A549 (cell line): ENCODE results near the gene LMF1. TPM values are rescaled to one million over a fixed set of nuclear protein-coding genes. Genes with fewer than 3 reads are reported as not detected.

Source experiments
- ATAC-seq, 2 experiments: fragments of 200-7000 bp in 1 of 2; fragments of >200 bp in 1 of 2; cut with Nextera tagmentation in 1 of 2; cut with Tn5 transposase in 1 of 2; 3 replicates each; pipeline versions ENCODE4 v1.8.0 to v1.9.1; 2018 to 2020; ENCODE audit warnings: mild to moderate bottlenecking in 1 of 2, moderate library complexity in 1 of 2
- CTCF ChIA-PET: fragments of 300-600 bp; sonication (Branson Sonifier 250); formaldehyde crosslinking; extraction: SDS; loops from one replicate; lab custom pipeline; 2021; ENCODE audit warnings: antibody characterized with exemption, inconsistent platforms; lab: Yijun Ruan, JAX
- POLR2A ChIA-PET: fragments of 350-600 bp; formaldehyde crosslinking; extraction: SDS; loops from one replicate; lab custom pipeline; 2021; ENCODE audit warnings: antibody characterized with exemption, inconsistent platforms; lab: Yijun Ruan, JAX
- DNase-seq, 2 experiments: peaks; one replicate each; pipeline versions ENCODE4 v3.0.0 to v3.0.0-alpha.2; 2011 to 2016; ENCODE audit warnings: low read depth in 1 of 2, low spot score in 1 of 2
- FAIRE-seq: peaks from 2 replicates; lab custom pipeline; 2011; peaks lifted over from hg19 to GRCh38; lab: Jason Lieb, UNC
- H3K27ac ChIP-seq, 2 experiments: fragments of >200 bp; sonication (Bioruptor Twin); formaldehyde crosslinking; 3 replicates each; pipeline ENCODE4 v1.5.1; 2016 to 2017
- H3K4me1 ChIP-seq: fragments of >200 bp; sonication (Bioruptor Twin); formaldehyde crosslinking; 3 replicates; pipeline ENCODE4 v1.6.1; 2016
- H3K4me2 ChIP-seq: fragments of >200 bp; sonication (Bioruptor Twin); formaldehyde crosslinking; 3 replicates; pipeline ENCODE4 v1.6.1; 2016
- H3K4me3 ChIP-seq: fragments of >200 bp; sonication (Bioruptor Twin); formaldehyde crosslinking; 3 replicates; pipeline ENCODE4 v1.5.1; 2016
- H3K9me3 ChIP-seq: fragments of >200 bp; sonication (Bioruptor Twin); formaldehyde crosslinking; 3 replicates; pipeline ENCODE4 v1.6.1; 2016
- CEBPB ChIP-seq, 2 experiments: fragments of >200 bp in 1 of 2; sonication (Bioruptor Twin) in 1 of 2; formaldehyde crosslinking in 1 of 2; IDR thresholded peaks; 2 replicates each; pipeline ENCODE4 v1.6.1; 2012 to 2016
- CHD2 ChIP-seq: fragments of 150-350 bp; IDR thresholded peaks from 2 replicates; pipeline ENCODE4 v1.6.1; 2014; ENCODE audit warnings: low read length; ENCODE audit not compliant: partially characterized antibody
- EP300 ChIP-seq, 2 experiments: fragments of >200 bp; sonication (Bioruptor Twin); formaldehyde crosslinking; IDR thresholded peaks; 2 replicates in 1 of 2; 3 replicates in 1 of 2; pipeline ENCODE4 v1.6.1; 2016 to 2017
- ESRRA ChIP-seq: fragments of 150-350 bp; IDR thresholded peaks from 2 replicates; pipeline ENCODE4 v1.6.1; 2014; ENCODE audit warnings: mild to moderate bottlenecking, low read length, borderline replicate concordance
- FOSB ChIP-seq: fragments of 250-450 bp; sonication (Bioruptor Pico); IDR thresholded peaks from 2 replicates; pipeline ENCODE4 v1.5.0; 2020; ENCODE audit warnings: mild to moderate bottlenecking, moderate library complexity
- HEYL ChIP-seq: fragments of 250-450 bp; sonication (Bioruptor Pico); IDR thresholded peaks from 2 replicates; pipeline ENCODE4 v1.8.0; 2021; ENCODE audit warnings: mild to moderate bottlenecking, moderate library complexity
- HOXA7 ChIP-seq: fragments of 250-450 bp; sonication (Bioruptor Pico); IDR thresholded peaks from 2 replicates; pipeline ENCODE4 v1.5.0; 2020; ENCODE audit warnings: mild to moderate bottlenecking, moderate library complexity
- HOXB5 ChIP-seq: fragments of 250-450 bp; sonication (Bioruptor Pico); IDR thresholded peaks from 2 replicates; pipeline ENCODE4 v1.5.0; 2020; ENCODE audit warnings: mild to moderate bottlenecking, moderate library complexity
- JUNB ChIP-seq: fragments of >200 bp; sonication (Bioruptor Twin); formaldehyde crosslinking; IDR thresholded peaks from 2 replicates; pipeline ENCODE4 v1.6.1; 2016
- MAFK ChIP-seq: fragments of 450-650 bp; IDR thresholded peaks from 2 replicates; pipeline ENCODE4 v1.6.1; 2014; ENCODE audit not compliant: partially characterized antibody
- MAZ ChIP-seq: fragments of 150-350 bp; IDR thresholded peaks from 2 replicates; pipeline ENCODE4 v1.6.1; 2014; ENCODE audit warnings: antibody characterized with exemption, low read depth, low read length, borderline replicate concordance
- MYC ChIP-seq: IDR thresholded peaks from 2 replicates; pipeline ENCODE4 v1.6.1; 2012; ENCODE audit warnings: mild to moderate bottlenecking, inconsistent platforms, low read length, improper control_type of control experiment, borderline replicate concordance
- NR3C1 ChIP-seq: fragments of >200 bp; sonication (Bioruptor Twin); formaldehyde crosslinking; IDR thresholded peaks from 3 replicates; pipeline ENCODE4 v1.6.1; 2017
- PHF8 ChIP-seq: fragments of 200-600 bp; sonication (generic); IDR thresholded peaks from 2 replicates; pipeline ENCODE4 v1.6.1; 2016; ENCODE audit warnings: low read depth, mild to moderate bottlenecking, antibody characterized with exemption, moderate library complexity, borderline replicate concordance
- POLR2A ChIP-seq: IDR thresholded peaks from 2 replicates; pipeline ENCODE4 v1.6.1; 2012; ENCODE audit warnings: mild to moderate bottlenecking, low read length
- POLR2AphosphoS2 ChIP-seq: conservative IDR thresholded peaks from 2 replicates; pipeline ENCODE4 v1.6.1; 2012; ENCODE audit warnings: low read length, improper control_type of control experiment, inconsistent platforms
- RFX5 ChIP-seq: fragments of 450-650 bp; IDR thresholded peaks from 2 replicates; pipeline ENCODE4 v1.7.1; 2014; ENCODE audit warnings: antibody characterized with exemption, mild to moderate bottlenecking, moderate library complexity
- RNF2 ChIP-seq: fragments of 200-600 bp; sonication (generic); IDR thresholded peaks from 2 replicates; pipeline ENCODE4 v1.6.1; 2016; ENCODE audit warnings: low read depth, mild to moderate bottlenecking, antibody characterized with exemption, moderate library complexity, borderline replicate concordance
- TFCP2L1 ChIP-seq: fragments of 250-450 bp; sonication (Bioruptor Pico); IDR thresholded peaks from 2 replicates; pipeline ENCODE4 v1.5.0; 2021; ENCODE audit warnings: mild to moderate bottlenecking
- TP53 ChIP-seq: fragments of 250-450 bp; sonication (Bioruptor Pico); IDR thresholded peaks from 2 replicates; pipeline ENCODE4 v1.5.0; 2021; ENCODE audit warnings: mild to moderate bottlenecking, moderate library complexity
- ZC3H11A ChIP-seq: fragments of 450-650 bp; IDR thresholded peaks from 2 replicates; pipeline ENCODE4 v1.6.1; 2014; ENCODE audit warnings: antibody characterized with exemption, mild to moderate bottlenecking
- ZFP36 ChIP-seq: fragments of 450-650 bp; IDR thresholded peaks from 2 replicates; pipeline ENCODE4 v1.6.1; 2014; ENCODE audit warnings: borderline replicate concordance; ENCODE audit not compliant: partially characterized antibody
- WGBS: methylation state at CpG from one replicate; pipeline ENCODE4 v1.1.6; 2017; ENCODE audit errors: missing lambda C conversion rate; 5-methylcytosine and 5-hydroxymethylcytosine counted together
- polyA plus RNA-seq, 4 experiments: library from polyadenylated mRNA; depleted of rRNA in 3 of 4; stranded (reverse); fragments of >200 nt; fragmentation: RNase III in 1 of 4; extraction: RNeasy Plus Mini Kit Qiagen cat#74134 plus additional on column Dnase treatment in 1 of 4; gene quantifications; 2 replicates in 3 of 4; 3 replicates in 1 of 4; pipeline ENCODE4 v1.2.3, GENCODE V29; 2011 to 2017
- TF ChIP-seq, protein P1 (sequence below): fragments of 200-600 bp; sonication (generic); IDR thresholded peaks from 2 replicates; pipeline ENCODE4 v1.6.1; 2016; ENCODE audit warnings: antibody characterized with exemption, mild to moderate bottlenecking, moderate library complexity
- TF ChIP-seq, protein P2 (sequence below): IDR thresholded peaks from 2 replicates; pipeline ENCODE4 v1.6.1; 2012
- TF ChIP-seq, protein P3 (sequence below): fragments of >200 bp; sonication (Bioruptor Twin); formaldehyde crosslinking; IDR thresholded peaks from 3 replicates; pipeline ENCODE4 v1.5.1; 2016
- TF ChIP-seq, protein P4 (sequence below): IDR thresholded peaks from 2 replicates; pipeline ENCODE4 v1.6.1; 2012

Gene LMF1
- polyA plus RNA-seq, 2 of the 4 experiments (the other 2 are of a cell fraction) = 8.8 to 10.9 TPM

DNA sequence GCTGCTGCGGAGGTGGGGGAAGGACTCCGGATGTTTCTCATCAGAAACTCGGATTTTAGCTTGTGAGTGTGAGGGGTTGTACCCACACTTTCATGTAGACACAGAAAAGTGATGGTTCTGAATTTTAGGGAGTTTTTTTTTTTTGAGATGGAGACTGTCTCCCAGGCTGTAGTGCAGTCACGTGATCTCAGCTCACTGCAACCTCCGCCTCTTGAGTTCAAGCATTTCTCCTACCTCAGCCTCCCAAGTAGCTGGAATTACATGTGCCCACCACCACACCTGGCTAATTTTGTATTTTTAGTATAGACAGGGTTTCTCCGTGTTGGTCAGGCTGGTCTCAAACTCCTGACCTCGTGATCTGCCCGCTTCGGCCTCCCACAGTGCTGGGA, 147.9 kb downstream of the LMF1 start (continued):
- TF ChIP-seq, protein P1, sequence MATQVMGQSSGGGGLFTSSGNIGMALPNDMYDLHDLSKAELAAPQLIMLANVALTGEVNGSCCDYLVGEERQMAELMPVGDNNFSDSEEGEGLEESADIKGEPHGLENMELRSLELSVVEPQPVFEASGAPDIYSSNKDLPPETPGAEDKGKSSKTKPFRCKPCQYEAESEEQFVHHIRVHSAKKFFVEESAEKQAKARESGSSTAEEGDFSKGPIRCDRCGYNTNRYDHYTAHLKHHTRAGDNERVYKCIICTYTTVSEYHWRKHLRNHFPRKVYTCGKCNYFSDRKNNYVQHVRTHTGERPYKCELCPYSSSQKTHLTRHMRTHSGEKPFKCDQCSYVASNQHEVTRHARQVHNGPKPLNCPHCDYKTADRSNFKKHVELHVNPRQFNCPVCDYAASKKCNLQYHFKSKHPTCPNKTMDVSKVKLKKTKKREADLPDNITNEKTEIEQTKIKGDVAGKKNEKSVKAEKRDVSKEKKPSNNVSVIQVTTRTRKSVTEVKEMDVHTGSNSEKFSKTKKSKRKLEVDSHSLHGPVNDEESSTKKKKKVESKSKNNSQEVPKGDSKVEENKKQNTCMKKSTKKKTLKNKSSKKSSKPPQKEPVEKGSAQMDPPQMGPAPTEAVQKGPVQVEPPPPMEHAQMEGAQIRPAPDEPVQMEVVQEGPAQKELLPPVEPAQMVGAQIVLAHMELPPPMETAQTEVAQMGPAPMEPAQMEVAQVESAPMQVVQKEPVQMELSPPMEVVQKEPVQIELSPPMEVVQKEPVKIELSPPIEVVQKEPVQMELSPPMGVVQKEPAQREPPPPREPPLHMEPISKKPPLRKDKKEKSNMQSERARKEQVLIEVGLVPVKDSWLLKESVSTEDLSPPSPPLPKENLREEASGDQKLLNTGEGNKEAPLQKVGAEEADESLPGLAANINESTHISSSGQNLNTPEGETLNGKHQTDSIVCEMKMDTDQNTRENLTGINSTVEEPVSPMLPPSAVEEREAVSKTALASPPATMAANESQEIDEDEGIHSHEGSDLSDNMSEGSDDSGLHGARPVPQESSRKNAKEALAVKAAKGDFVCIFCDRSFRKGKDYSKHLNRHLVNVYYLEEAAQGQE = no peak
- TF ChIP-seq, protein P2, sequence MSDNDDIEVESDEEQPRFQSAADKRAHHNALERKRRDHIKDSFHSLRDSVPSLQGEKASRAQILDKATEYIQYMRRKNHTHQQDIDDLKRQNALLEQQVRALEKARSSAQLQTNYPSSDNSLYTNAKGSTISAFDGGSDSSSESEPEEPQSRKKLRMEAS = no peak
- no peak for TF ChIP-seq RFX5
- TF ChIP-seq CEBPB (IDR thresholded peaks at IDR 0.05) = no peak
- TF ChIP-seq RNF2 = no peak
- no peak for TF ChIP-seq POLR2A
- no peak for TF ChIP-seq MAFK
- no peak for TF ChIP-seq HOXA7 (CRISPR knock-in tag)

DNA sequence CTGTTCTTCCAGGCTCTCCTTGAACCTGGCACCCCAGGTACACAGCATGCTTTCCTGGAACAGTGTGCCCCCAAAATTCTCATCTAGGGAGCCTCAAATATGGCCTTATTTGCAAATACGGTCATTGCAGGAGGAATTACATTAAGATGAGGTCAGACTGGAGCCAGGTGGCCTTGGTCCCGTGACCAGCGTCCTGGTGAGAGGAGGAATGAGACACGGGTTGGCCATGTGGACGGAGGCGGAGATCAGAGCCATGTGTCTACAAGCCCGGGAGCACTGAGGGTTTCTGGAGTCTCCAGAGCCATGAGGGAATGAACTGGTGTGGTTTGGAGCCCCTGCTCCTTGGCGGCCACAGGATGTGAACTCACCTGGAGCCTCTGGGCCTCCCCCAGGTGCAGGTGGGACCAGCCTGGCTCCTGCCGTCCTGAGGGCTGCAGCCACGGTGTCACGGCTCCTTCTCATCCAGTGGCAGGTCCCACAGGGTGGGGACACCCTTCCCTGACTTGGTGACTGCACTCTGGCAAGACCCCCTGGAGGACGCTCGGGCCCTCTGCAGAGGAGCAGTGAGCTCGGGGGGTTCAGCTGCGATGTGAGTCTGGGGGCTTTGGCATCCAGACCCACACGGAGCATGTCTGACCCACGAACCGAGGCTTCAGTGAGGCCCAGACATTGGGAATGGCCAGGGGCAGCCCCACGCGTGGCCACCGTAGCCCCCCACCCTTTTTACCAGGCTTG, 148.4 kb downstream of the LMF1 start:
- no peak overlapping the region for H3K27ac ChIP-seq
- no peak for ATAC-seq
- no peak for DNase-seq
- no peak overlapping the region for H3K4me3 ChIP-seq
- no peak for FAIRE-seq
- POLR2A ChIA-PET = no interaction called here
- no peak for TF ChIP-seq ZC3H11A
- TF ChIP-seq ESRRA = no peak
- no peak for TF ChIP-seq ZFP36
- TF ChIP-seq, protein P3, sequence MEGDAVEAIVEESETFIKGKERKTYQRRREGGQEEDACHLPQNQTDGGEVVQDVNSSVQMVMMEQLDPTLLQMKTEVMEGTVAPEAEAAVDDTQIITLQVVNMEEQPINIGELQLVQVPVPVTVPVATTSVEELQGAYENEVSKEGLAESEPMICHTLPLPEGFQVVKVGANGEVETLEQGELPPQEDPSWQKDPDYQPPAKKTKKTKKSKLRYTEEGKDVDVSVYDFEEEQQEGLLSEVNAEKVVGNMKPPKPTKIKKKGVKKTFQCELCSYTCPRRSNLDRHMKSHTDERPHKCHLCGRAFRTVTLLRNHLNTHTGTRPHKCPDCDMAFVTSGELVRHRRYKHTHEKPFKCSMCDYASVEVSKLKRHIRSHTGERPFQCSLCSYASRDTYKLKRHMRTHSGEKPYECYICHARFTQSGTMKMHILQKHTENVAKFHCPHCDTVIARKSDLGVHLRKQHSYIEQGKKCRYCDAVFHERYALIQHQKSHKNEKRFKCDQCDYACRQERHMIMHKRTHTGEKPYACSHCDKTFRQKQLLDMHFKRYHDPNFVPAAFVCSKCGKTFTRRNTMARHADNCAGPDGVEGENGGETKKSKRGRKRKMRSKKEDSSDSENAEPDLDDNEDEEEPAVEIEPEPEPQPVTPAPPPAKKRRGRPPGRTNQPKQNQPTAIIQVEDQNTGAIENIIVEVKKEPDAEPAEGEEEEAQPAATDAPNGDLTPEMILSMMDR = no peak
- no peak for TF ChIP-seq CEBPB (IDR thresholded peaks at IDR 0.05)
- no peak for TF ChIP-seq JUNB
- no peak for TF ChIP-seq HOXB5
- peaks cover 3% of the 10 kb centered on the region; the same call in 1 of the 3 replicates for H3K9me3 ChIP-seq
- H3K4me2 ChIP-seq = no peak overlapping the region
- CTCF ChIA-PET = interaction anchor here (0.6 to 2.2 kb wide), 5 partner anchors 9 to 287 kb away, joined by 3 to 10 read pairs (median 3); no protein-coding TSS in a partner anchor
- no peaks in the 10 kb centered on the region for H3K4me1 ChIP-seq
- 53% methylated on average over 17 of the region's 21 CpGs for WGBS

DNA sequence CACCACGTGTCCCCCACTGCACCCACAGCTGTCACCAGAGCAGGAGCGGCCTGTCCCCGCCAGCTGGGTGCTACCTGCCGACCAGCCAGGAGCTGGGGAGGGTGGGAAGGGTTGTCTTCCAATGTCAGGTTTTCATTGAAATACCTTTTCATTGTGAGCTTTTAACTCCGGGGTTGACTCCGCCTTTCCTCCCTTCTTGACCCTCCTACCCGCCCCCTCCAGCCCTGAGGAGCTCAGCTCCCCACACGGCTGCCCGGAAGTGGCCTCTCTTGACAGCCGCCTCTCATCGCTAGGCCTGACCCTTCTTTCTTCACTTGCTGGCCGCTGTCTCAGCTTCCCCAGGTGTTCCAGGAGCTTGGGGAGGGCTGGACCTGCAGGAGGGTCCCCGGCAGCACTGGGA, 149.0 kb downstream of the LMF1 start:
- ATAC-seq = no peak
- no peak for DNase-seq
- WGBS = 49% methylated on average over 7 of the region's 13 CpGs
- Histone ChIP-seq H3K4me1 (no peaks in the 10 kb centered on the region), H3K4me3 (no peak overlapping the region), H3K9me3 (peaks cover 3% of the 10 kb centered on the region; the same call in 1 of the 3 replicates), H3K4me2 (no peak overlapping the region), H3K27ac (no peak overlapping the region)
- ChIA-PET CTCF (interaction anchor here (0.7 to 2.2 kb wide), 4 partner anchors 8 to 236 kb away, joined by 3 to 10 read pairs (median 4); no protein-coding TSS in a partner anchor), POLR2A (no interaction called here)
- TF ChIP-seq NR3C1 (no peak), MAZ (no peak), MYC (no peak), CHD2 (no peak), EP300 (IDR thresholded peaks at IDR 0.05) (no peak), FOSB (CRISPR knock-in tag) (no peak), JUNB (no peak), TFCP2L1 (CRISPR knock-in tag) (no peak), MAFK (no peak), PHF8 (no peak), RFX5 (no peak), POLR2AphosphoS2 (no peak), HEYL (no peak), TP53 (CRISPR knock-in tag) (no peak), ZFP36 (no peak)
- TF ChIP-seq, protein P4, sequence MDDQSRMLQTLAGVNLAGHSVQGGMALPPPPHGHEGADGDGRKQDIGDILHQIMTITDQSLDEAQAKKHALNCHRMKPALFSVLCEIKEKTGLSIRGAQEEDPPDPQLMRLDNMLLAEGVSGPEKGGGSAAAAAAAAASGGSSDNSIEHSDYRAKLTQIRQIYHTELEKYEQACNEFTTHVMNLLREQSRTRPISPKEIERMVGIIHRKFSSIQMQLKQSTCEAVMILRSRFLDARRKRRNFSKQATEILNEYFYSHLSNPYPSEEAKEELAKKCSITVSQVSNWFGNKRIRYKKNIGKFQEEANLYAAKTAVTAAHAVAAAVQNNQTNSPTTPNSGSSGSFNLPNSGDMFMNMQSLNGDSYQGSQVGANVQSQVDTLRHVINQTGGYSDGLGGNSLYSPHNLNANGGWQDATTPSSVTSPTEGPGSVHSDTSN = no peak
- TF ChIP-seq, protein P2 = no peak
- FAIRE-seq = no peak
